HTERT RPE-1 (cell line): ENCODE results near the gene PAPOLG.
"Not testable (repeated sequence)": the region's sequence is repeated elsewhere in the genome, so short reads cannot be mapped to it uniquely, and the experiment has no call there.

Source experiments
- in situ Hi-C: fragments of 300-500 bp; cut with MboI; formaldehyde crosslinking; loops from 4 replicates; pipeline ENCODE4 v1.14.3; 2020; ENCODE audit warnings: low sequenced_read_pairs

PAPOLG gene

GRCh38 chr2:60771508-60771907, 15.4 kb downstream of the PAPOLG start:
- in situ Hi-C loops, result no loop called here

- in situ Hi-C loops, result no loop called here
These were observed 19.1 kb downstream of the PAPOLG start for GRCh38 chr2:60775048-60775639.

GRCh38 chr2:60778352-60778751, 22.3 kb downstream of the PAPOLG start:
- in situ Hi-C loops, result no loop called here

GRCh38 chr2:60779426-60779825, 23.4 kb downstream of the PAPOLG start:
- in situ Hi-C loops, result no loop called here

GRCh38 chr2:60780721-60781120, 24.7 kb downstream of the PAPOLG start:
- in situ Hi-C loops, result no loop called here

- in situ Hi-C loops, result no loop called here
These were observed 37.1 kb downstream of the PAPOLG start for GRCh38 chr2:60793169-60793568.

GRCh38 chr2:60794271-60794863, 38.3 kb downstream of the PAPOLG start:
- in situ Hi-C loops, result no loop called here

GRCh38 chr2:60796573-60797509, 40.8 kb downstream of the PAPOLG start:
- in situ Hi-C loops, result no loop called here

GRCh38 chr2:60804473-60804872, 48.4 kb downstream of the PAPOLG start:
- in situ Hi-C loops, result no loop called here

GRCh38 chr2:60806595-60806987, 50.5 kb downstream of the PAPOLG start:
- in situ Hi-C loops, result no loop called here

GRCh38 chr2:60806988-60807681, 51.1 kb downstream of the PAPOLG start:
- in situ Hi-C loops, result no loop called here

GRCh38 chr2:60808330-60808801, 52.3 kb downstream of the PAPOLG start:
- in situ Hi-C loops, result no loop called here

GRCh38 chr2:60811491-60812375, 55.7 kb downstream of the PAPOLG start:
- in situ Hi-C loops, result no loop called here

- in situ Hi-C loops, result not testable (repeated sequence)
These were observed 61.1 kb downstream of the PAPOLG start for GRCh38 chr2:60817191-60817590.

- in situ Hi-C loops, result no loop called here
These were observed 62.2 kb downstream of the PAPOLG start for GRCh38 chr2:60818272-60818671.

GRCh38 chr2:60819155-60819862, 63.2 kb downstream of the PAPOLG start:
- in situ Hi-C loops, result no loop called here

GRCh38 chr2:60819936-60820335, 63.9 kb downstream of the PAPOLG start:
- in situ Hi-C loops, result no loop called here

GRCh38 chr2:60820416-60821132, 64.5 kb downstream of the PAPOLG start:
- in situ Hi-C loops, result no loop called here

- in situ Hi-C loops, result no loop called here
These were observed 65.0 kb downstream of the PAPOLG start for GRCh38 chr2:60821133-60821469.
